ENCODE data around the gene ATG14.

DNA sequence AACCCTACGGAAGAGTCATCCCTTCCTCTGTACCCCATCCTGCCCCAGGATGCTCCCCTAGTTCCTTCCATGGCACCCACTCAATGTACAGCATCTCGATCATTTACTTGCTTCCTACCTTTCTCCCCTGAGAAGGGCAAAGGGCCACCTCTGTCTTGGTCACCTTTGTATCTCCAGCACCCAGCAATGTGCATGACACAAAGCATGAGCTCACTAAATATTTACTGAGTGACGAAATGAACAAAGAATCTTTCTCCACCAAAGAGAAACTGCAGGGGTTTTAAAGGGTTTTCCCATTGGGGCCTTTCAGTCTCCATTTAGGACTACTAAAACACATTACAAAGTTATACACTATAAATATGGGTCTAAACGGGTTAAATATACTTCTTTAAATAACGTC, 30.6 kb downstream of the ATG14 start:
- TF ChIP-seq CTCF (IDR thresholded peaks at IDR 0.05) (no peak), EZH2 (IDR thresholded peaks at IDR 0.05) (no peak)
